Skin of body (tissue), 2 donors: ENCODE measurements around the gene GAB2. TPM values are rescaled to one million over a fixed set of nuclear protein-coding genes. Genes with fewer than 3 reads are reported as not detected.
"Not testable (repeated sequence)": the region's sequence is repeated elsewhere in the genome, so short reads cannot be mapped to it uniquely, and the experiment has no call there.

ENCODE experiments used
- DNase-seq: peaks from one replicate; lab custom pipeline; 2025; lab: John Stamatoyannopoulos, UW
- total RNA-seq: library from RNA; depleted of rRNA; stranded (reverse); fragments of >200 nt; gene quantifications from one replicate; pipeline ENCODE4 v1.2.3, GENCODE V29; 2014

Gene GAB2
- total RNA-seq, 1 donor from 2014 or later: 10.9 TPM

- DNase-seq: peak; percentile 23
Observed at GRCh38 chr11:78251083-78251775, 166.4 kb downstream of the GAB2 start.

DNA sequence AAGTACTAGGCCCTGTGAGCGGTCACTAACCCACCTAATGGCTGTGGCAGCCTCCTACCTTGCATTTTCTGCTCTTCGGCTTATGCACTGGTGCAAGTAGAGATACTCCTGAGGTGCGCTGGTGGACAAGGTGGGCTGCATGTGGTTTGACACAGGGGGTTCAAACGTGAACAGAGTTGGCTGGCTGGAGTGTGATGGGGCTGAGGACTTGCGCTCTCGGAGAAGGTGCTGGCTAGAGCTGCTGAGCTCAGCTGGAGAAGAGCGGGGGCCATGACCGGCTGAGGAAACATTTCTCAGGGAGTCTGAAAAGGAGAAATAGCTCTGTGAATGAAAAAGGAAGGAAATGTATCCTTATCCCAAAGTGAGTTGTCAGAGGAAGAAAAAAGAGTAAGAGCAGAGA is 167.5 kb downstream of the GAB2 start:
- DNase-seq: no peak

GRCh38 chr11:78248903-78249302 is 168.7 kb downstream of the GAB2 start:
- no peak for DNase-seq

DNA sequence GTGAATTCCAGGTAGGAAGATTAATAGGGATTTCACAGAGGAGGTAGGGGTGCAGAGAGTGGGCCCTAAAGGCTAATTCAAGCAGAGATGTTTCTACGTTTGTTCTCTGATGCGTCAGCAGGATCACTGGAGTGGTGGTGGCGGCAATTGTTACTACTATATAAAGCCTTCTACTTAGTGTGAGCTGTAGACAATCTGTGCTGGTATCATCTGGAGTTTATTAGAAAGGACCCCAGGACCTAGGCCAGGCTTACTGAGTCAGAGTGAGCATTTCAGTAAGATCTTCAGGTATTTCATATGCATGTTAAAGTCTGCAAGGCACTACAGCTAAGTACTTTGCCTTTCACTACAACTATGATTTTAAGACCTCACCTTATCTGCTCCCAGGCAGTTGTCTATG is 169.4 kb downstream of the GAB2 start:
- no peak for DNase-seq

GRCh38 chr11:78244546-78245255 is 172.9 kb downstream of the GAB2 start:
- DNase-seq: no peak

GRCh38 chr11:78244080-78244479 is 173.5 kb downstream of the GAB2 start:
- no peak for DNase-seq

DNA sequence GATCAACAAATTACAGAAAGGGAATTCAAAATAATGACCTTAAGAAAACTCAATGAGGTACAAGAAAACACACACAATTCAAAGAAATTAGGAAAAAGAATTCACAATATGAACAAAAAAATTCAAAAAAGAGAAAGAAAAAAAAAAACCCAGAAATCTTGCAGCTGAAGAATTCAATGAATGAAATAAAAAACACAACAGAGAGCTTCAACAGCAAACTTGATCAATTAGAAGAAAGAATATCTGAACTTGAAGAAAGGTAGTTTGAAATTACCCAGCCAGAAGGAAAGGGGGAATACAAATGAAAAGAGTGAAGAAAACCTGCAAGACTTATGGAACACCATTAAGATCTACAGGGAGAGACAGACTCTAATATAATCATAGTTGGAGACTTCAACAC is 176.1 kb downstream of the GAB2 start:
- DNase-seq: no peak

DNA sequence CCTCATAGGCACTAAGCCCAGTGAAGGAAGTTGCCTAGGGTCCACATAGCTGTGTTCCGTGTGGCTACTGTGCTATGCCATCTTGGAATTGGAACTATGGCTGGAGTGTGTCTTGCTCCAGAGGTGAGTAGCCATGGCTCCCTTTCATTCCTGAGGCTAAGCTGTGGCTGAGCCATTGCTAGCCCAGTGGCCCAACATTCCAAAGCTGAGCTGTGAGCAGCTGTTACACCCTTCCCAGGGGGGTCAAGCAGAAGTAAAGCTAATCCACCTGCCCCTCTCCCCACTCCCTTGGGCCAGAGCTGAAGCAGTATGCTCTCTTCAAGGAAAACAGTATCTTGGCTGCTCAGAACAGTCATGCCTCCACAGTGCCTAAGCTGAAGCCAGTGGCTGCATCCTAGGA is 177.8 kb downstream of the GAB2 start:
- DNase-seq: no peak

- no peak for DNase-seq
Observed at GRCh38 chr11:78237293-78238046, 180.2 kb downstream of the GAB2 start.

DNA sequence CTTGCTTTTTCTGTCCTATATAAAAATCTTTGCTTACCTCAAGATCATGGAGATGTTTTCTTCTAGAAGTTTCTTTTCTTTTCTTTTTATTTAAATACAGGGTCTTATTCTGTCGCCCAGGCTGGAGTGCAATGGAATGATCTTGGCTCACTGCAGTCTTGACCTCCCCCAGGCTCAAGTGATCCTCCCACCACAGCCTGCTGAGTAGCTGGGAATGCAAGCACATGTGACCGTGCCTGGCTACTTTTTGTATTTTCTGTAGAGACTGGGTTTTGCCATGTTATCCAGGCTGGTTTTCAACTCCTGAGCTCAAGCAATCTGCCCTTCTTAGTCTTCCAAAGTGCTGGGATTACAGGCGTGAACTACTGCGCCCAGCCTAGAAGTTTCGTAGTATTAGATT is 183.6 kb downstream of the GAB2 start:
- DNase-seq: no peak

GRCh38 chr11:78233046-78233445 is 184.6 kb downstream of the GAB2 start:
- not testable (repeated sequence) for DNase-seq

- no peak for DNase-seq
Observed at GRCh38 chr11:78231962-78232501, 185.6 kb downstream of the GAB2 start.

DNA sequence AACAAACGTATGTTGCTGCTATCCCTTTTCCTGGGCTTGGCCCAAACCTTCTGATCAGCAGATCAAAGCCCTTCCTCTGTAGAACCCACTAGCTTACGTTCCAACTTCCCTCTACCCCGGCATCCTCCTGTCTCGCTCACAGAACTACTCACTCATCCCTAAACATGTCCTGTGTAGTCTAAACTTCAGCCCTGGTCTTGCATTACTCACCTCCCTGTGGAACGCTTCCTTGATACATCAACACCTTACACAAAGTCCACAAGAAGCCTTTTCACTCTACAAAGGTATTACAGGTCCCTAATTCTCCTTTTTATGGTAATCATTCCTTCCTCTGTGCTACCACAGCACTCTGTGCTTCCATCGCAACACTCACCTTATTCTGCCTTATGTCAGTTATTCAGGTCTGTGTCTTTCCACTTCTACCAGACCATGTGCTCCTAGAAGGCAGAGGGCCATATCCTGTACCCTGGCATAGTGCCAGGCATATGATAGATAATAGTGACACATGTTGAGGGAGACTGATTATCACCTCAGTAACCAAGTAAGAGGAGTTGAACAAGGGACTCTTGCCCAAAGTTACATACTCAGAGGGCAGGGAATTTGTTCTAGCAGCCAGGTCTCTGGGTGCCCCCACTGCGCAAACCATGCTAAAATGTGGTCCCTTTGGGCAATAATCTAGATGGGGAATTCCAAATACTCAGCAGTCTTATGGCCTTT is 187.3 kb downstream of the GAB2 start:
- DNase-seq: no peak

DNA sequence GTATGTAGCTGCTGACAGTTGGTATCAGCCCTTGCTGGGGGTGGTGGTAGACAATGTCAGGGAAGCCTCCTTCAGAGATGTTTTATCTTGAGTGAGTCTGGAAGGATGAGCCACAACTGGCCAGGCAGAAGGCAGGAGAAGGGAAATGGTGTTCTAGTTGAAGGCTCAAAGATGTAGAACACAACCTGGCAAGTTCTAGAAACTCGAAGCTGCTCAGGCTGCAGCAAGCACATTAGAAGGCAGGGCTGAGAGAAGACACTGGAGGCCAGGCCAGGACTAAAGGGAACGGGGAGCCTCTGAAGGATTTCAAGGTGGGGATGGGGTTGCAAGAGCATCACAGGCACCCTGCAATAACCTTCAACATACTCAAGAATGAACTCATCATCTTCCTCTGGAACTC is 188.5 kb downstream of the GAB2 start:
- DNase-seq: no peak

GRCh38 chr11:78228467-78228866 is 189.2 kb downstream of the GAB2 start:
- DNase-seq: peak; percentile 27

DNA sequence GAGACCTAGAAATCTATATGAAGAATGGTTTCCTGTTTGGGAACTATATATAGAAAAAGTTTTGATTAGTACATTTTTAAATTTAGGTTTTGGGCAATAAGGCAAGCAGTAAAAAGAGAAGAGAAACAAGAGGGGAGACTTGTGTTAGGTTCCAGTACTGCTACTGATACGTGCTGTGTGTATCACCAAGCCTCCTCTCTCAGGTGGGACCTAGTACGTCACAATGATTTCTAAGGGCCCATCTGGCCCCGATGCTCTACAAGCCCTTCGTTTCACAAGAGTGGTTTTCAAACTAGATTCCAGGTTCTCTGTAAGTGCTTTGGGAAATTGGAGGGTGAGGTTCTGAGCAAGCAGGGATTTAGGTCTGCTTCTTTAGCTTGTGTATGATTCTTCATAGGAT is 189.7 kb downstream of the GAB2 start:
- no peak for DNase-seq

GRCh38 chr11:78226684-78227680 is 190.6 kb downstream of the GAB2 start:
- DNase-seq: no peak

DNA sequence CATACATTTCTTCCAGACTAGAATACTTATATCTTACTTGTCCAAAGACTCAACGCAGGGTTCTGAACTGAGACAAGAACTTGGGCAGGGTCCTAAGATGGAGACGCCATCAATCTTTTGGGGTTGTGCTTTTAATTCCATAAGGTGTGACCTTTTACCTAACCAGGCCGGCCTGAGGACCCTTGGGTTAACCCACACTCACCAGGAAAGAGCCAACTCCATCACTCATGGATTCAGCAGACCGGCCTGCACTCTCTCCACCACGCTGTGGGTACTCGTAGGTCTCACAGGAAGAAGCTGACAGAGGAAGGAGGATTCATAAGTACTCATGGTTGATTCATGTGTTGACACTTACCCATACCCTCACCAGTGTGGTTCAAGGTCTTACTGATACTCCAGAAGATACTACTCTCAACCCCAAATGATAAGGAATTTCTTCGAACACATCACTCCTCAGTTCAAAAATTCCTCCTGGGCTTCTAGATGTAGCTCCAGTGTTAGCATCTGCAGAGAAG is 192.7 kb downstream of the GAB2 start:
- DNase-seq: no peak

- no peak for DNase-seq
Observed at GRCh38 chr11:78224506-78224905, 193.1 kb downstream of the GAB2 start.
